ENCODE measurements around the gene PRMT9.

Gene PRMT9

GRCh38 chr4:147683717-147684700, at the start of gene PRMT9:
PRMT9 (minus strand) TSS chr4:147684163; CDS start chr4:147683987, 176 bp downstream.
- DNase-seq, result peak; percentile 89 to 91

- peak; percentile 9 to 32 for DNase-seq
These were observed 48.7 kb upstream of the PRMT9 start for GRCh38 chr4:147732518-147733235.

GRCh38 chr4:147731580-147732517, 47.9 kb upstream of the PRMT9 start, which contains the start of gene ARHGAP10:
ARHGAP10 (plus strand) TSS chr4:147732088; CDS start chr4:147732302, 214 bp downstream.
- peak; percentile 70 to 74 for DNase-seq

- no peak for DNase-seq
These were observed 46.4 kb upstream of the PRMT9 start for GRCh38 chr4:147730333-147730732.

GRCh38 chr4:147727476-147728028, 43.6 kb upstream of the PRMT9 start:
- no peak for DNase-seq

- no peak for DNase-seq
These were observed 41.7 kb upstream of the PRMT9 start for GRCh38 chr4:147725673-147726072.

- no peak for DNase-seq
These were observed 40.7 kb upstream of the PRMT9 start for GRCh38 chr4:147724468-147725201.

GRCh38 chr4:147723326-147723725, 39.4 kb upstream of the PRMT9 start:
- no peak for DNase-seq

- no peak for DNase-seq
These were observed 33.9 kb upstream of the PRMT9 start for GRCh38 chr4:147717878-147718277.

- no peak for DNase-seq
These were observed 30.8 kb upstream of the PRMT9 start for GRCh38 chr4:147714575-147715401.

- no peak for DNase-seq
These were observed 26.0 kb upstream of the PRMT9 start for GRCh38 chr4:147709999-147710398.

- DNase-seq, result peak; percentile 47 to 57
These were observed 24.1 kb upstream of the PRMT9 start for GRCh38 chr4:147707892-147708672.

- DNase-seq, result no peak
These were observed 20.9 kb upstream of the PRMT9 start for GRCh38 chr4:147704846-147705245.

- no peak for DNase-seq
These were observed 12.9 kb upstream of the PRMT9 start for GRCh38 chr4:147696866-147697265.

GRCh38 chr4:147693218-147693617, 9.3 kb upstream of the PRMT9 start:
- DNase-seq, result no peak

- DNase-seq, result no peak
These were observed 7.9 kb upstream of the PRMT9 start for GRCh38 chr4:147691820-147692219.

GRCh38 chr4:147689067-147689466, 5.1 kb upstream of the PRMT9 start:
- no peak for DNase-seq

GRCh38 chr4:147683188-147683591, 773 bp downstream of the PRMT9 start:
- DNase-seq, result peak; percentile 5 to 18

- DNase-seq, result no peak
These were observed 1.2 kb downstream of the PRMT9 start for GRCh38 chr4:147682755-147683154.

Data from activated CD4-positive, alpha-beta T cell treated with anti-CD3 and anti-CD28 coated beads, Interleukin-2, amount 50 U/mL, for 48 hours (primary cell).